NCI-H2227 (cell line): Measurements from ENCODE around the gene CFAP161.
"Not testable (repeated sequence)": the region's sequence is repeated elsewhere in the genome, so short reads cannot be mapped to it uniquely, and the experiment has no call there.

Experiments used
- DNase-seq: peaks from one replicate; lab custom pipeline; 2025; ENCODE audit not compliant: unreplicated experiment; lab: John Stamatoyannopoulos, UW

The CFAP161 gene

DNA sequence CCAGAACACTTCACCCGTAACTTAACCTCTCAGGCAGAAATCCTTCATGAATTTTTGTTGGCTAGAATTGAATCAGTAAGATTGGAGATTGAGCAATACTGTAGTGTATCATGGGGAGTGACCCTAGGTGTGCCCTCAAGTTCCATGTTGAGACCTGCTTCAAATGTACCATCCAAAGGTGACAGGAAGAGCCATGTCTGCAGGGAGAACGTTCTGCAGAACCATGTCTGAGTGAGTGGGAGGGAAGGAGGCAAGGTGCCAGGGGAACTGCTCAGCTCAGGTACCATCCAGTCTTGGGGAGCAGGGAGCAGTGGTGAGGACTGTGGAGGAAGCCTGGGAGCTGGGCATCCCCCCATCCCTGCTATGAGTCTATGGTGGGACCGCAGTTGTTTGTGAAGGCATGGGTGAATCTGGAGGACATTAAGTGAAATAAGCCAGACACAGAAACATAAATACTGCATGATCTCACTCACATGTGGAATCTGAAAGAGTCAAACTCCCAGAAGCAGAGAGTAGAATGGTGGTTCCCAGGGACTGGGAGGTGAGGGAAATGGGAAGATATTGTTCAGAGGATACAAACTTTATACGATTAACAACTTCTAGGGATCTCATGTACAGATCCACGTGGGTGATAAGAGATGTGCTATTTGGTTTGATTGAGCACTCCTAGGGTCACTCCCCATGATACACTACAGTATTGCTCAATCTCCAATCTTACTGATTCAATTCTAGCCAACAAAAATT, 23.3 kb downstream of the CFAP161 start:
- DNase-seq, result no peak

GRCh38 chr15:81157939-81158223, 23.8 kb downstream of the CFAP161 start:
- DNase-seq, result no peak

GRCh38 chr15:81158561-81158960, 24.5 kb downstream of the CFAP161 start:
- not testable (repeated sequence) for DNase-seq

DNA sequence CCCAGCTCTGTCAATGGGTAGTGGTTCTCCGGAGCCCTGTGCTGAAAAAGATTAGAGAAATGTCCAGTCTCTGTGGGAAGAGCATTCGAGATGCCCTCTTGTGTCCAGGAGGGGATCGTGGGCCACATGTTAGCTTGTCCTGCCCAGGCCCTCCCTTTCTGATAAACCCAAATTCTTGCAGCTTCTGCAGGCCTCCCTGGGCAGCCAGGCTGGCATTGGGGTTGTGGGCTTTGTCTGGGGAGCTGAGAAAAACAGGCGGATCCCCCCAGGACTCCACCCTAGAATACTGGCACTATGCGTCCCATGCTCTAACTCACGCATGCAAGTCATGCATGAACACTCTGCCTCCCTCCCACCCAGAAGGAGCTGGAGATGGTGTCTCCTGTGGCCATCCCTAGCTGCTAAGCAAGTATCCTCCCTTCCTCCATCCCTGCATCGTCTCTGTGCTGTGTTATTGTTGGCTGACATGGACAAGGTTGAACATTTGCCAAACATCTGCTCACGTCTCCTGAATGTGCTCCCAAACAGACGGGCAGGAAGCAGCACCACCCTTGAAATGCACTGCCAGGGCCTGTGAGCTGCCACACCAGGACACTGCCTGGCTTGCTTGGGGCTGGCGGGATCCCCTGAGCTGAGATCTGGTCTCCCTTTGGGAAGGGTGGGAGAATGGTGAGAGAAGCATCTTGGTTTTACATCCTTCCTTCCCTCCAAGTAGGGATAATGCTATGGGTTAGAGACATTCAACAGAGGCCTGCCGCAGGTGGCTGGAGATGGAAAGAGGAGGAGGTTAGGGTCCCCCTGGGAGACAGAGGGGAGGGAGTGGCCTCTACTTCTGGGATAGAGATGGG, 26.5 kb downstream of the CFAP161 start:
- no peak for DNase-seq

GRCh38 chr15:81161160-81161673, 27.1 kb downstream of the CFAP161 start:
- no peak for DNase-seq

DNA sequence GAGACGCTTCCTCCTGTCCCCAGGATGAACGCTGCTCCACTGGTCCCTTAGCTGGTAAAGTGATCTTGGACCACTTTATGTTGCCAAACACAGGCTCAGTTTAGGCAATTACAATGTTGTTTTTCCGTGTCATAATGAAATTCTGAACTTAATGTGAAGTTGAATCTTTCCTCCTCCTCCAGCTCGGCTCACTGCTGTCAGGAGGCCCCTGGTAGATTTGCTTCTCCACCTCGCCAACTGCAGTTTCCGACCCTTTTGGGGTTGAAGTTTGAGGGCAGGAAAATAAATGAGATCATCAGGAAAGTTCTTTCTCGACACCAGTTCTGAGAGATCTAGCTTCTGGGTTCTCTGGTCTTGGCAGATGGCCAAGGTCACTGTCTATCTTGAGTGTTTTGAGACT, 27.8 kb downstream of the CFAP161 start:
- DNase-seq, result no peak

DNA sequence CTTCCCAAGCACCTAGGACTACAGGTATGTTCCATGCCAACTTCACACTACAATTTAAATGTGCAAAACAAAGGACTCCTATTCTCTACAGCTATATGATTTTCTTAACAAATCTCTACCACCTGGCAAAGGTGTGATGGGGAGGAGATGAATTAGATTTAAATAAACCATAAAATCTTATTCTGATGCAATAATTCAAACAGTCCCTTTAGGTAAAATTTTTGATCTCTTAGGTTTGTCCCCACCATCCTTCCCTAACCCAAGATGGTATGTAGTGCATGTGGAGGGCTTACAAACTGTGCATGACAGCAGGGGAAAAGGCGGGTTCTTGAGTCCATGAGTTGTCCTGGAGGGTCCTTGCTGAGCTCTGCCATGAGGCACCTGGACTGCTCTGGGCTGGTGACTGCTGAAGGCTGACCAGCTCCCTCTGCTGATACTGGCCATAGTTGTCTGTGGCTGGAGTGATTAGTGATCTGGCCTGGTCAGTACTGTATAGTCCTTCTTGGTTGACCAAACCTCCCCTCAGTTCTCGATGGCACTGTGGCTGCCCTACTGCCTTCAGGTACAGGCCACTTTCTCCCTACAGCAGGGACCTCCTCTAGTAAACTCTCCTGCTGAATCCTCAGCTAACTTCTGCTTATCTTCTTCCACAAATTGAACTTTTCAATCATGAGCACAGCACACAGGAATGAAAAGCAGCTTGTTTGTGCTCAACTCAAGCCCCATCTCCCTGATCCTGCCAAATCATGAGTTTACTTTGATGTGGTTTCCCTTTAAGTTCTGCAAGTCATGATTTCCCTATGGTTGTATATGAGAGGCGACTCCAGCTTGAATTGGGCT, 30.1 kb downstream of the CFAP161 start:
- no peak for DNase-seq

GRCh38 chr15:81165535-81165934, 31.5 kb downstream of the CFAP161 start:
- no peak for DNase-seq

DNA sequence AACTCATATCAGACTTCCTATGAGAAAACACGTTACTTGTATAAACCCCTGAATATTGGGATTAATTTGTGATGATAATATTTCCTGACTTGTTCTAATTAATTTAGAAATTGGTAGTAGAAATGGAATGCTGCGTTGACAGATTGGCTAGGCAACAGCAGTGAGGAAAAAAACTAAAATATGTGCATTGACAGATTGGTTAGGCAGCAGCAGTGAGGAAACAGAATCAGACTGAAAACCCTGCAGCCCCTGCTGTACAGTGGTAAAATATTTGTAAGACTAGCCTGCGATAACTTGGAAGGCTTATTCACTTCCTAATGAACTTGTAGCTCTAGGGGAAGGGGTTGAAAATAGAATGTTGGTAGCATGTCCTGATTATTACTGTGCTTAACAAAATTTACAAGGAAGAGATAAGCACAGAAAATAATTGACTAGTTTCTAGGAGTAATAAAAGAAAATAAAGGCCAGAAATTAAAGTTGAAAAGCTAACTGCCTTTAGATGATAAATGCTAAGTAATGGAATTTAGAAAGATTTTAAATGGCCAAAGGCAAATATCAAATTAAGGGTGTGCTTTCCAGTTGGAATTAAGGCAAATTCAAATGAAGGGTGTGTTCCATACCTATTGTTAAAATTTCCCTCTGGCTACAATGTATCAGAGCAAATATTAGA, 32.7 kb downstream of the CFAP161 start:
- no peak for DNase-seq

DNA sequence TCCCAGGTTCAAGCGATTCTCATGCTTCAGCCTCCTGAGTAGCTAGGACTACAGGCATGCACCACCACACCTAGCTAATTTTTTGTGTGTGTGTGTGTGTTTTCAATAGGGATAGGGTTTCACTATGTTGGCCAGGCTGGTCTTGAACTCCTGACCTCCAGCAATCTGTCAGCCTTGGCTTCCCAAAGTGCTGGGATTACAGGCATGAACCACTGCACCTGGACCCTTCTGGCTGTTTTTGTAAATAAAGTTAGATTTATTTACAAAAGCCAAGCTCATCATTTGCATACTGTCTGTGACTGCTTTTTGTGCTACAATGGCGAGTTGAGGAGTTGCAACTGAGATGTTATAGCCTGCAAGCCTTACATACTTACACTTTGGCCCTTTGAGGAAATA, 34.1 kb downstream of the CFAP161 start:
- DNase-seq, result no peak

DNA sequence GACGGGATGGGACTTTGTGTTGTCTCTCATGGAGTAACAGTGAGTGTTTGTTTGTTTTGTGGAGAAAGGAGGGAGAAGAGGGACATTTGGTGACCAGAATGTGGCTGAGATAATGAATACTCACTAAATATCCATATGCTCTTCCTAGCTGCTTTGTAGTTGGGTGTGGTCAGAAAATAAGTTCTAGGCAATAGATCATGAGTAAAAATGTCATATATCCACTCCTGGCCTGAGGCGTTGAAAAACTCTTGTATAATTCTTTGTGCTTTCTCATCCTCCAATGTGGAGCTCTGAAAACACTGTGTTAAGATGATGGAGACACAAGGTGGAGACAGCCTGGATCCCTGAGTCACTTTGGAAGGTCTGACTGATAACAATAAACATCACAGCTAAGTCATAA, 34.6 kb downstream of the CFAP161 start:
- DNase-seq, result no peak

- no peak for DNase-seq
Observed at GRCh38 chr15:81170511-81170910, 36.4 kb downstream of the CFAP161 start.

GRCh38 chr15:81171286-81171685, 37.2 kb downstream of the CFAP161 start:
- no peak for DNase-seq

DNA sequence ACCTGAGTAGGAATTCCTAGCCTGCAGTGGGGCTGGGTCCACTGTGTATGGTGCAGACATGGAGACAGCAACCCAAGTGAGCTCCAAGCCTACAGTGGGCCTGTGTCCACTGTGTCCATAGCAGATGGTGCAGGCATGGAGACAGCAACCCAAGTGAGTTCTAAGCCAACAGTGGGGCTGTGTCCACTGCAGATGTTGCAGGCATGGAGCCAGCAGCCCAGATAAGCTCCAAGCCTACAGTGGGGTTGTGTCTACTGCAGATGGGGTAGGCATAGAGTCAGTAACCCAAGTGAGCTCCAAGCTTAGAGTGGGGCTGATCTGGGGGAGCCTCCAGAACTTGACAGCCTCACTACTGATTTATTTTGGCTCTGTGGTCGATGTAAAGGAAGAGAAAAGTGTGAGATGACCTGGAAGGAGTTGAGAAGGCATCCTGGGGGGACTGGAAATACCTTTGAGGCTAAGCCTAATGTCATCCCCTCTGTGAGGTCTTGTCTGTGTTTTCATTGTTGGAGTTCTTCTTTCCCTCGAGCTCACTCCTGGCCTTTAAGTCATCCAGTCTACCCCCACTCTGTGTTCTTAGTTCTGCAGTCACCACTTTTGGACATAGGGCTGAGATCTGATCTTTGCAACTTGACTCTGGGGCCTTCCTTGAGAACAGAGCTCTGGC, 40.2 kb downstream of the CFAP161 start:
- no peak for DNase-seq

DNA sequence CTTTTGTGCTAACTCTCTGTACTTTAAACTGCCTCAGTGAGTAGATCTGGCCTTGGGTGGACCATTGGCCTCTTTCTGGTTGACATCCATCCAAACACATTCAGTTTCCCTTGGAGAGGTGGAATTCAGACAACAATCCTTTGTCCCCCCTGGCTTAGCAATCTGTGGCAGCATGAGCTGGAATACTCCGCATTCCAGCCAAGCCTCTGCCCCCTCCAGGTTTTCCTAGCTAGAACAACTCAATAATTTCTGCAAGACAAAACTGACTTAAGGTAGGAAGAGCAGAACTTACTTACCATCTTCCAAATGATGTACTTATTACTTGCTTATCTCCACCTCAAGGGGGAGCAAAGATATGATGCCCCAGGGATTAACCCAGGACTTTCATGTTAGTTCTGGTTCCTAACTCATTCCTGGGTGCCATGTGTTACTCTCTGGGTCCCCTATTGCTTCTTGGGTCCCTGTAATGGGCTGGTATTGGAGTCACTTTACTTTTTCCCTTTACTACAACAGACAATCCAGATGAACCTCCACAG, 40.8 kb downstream of the CFAP161 start:
- no peak for DNase-seq

- DNase-seq, result no peak
Observed at GRCh38 chr15:81175496-81175895, 41.4 kb downstream of the CFAP161 start.

GRCh38 chr15:81176291-81176893, 42.3 kb downstream of the CFAP161 start:
- no peak for DNase-seq

- no peak for DNase-seq
Observed at GRCh38 chr15:81178365-81178764, 44.3 kb downstream of the CFAP161 start.

GRCh38 chr15:81181220-81181619, 47.1 kb downstream of the CFAP161 start:
- DNase-seq, result no peak
